Measurements from ENCODE around the gene LENG8. TPM values are rescaled to one million over a fixed set of nuclear protein-coding genes. Genes with fewer than 3 reads are reported as not detected.

Gene LENG8
- total RNA-seq, 3 donors from 2014 or later = 157 to 214 (median 199) TPM

DNA sequence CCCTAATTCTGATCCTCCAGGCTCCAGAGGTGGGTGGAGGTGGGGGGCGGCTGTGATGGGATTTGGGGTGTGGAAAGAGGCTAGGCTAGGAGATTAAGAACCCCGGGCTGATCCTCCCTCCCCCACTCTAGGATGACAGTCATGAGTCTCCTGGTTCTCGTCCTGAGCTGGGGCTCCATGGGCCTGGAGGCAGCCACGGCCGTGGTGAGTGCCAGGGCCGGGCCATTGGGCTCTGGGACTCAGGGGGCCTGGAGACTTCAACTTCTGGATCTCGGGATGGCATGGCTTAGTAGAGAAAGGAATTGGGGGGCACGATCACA, 19.9 kb upstream of the LENG8 start:
- DNase-seq = no peak
- TF ChIP-seq, protein P1, sequence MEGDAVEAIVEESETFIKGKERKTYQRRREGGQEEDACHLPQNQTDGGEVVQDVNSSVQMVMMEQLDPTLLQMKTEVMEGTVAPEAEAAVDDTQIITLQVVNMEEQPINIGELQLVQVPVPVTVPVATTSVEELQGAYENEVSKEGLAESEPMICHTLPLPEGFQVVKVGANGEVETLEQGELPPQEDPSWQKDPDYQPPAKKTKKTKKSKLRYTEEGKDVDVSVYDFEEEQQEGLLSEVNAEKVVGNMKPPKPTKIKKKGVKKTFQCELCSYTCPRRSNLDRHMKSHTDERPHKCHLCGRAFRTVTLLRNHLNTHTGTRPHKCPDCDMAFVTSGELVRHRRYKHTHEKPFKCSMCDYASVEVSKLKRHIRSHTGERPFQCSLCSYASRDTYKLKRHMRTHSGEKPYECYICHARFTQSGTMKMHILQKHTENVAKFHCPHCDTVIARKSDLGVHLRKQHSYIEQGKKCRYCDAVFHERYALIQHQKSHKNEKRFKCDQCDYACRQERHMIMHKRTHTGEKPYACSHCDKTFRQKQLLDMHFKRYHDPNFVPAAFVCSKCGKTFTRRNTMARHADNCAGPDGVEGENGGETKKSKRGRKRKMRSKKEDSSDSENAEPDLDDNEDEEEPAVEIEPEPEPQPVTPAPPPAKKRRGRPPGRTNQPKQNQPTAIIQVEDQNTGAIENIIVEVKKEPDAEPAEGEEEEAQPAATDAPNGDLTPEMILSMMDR (IDR thresholded peaks at IDR 0.05) = no peak
- intact Hi-C loops (cut with DNase I, micrococcal nuclease) = no loop called here
- Histone ChIP-seq H3K9me3 (no peaks in the 10 kb centered on the region), H3K4me1 (ENCODE audit: low read depth) (peaks cover 8% of the 10 kb centered on the region), H3K4me3 (no peak overlapping the region), H3K36me3 (ENCODE audit: low read depth) (no peaks in the 10 kb centered on the region)
- ATAC-seq = no peak

DNA sequence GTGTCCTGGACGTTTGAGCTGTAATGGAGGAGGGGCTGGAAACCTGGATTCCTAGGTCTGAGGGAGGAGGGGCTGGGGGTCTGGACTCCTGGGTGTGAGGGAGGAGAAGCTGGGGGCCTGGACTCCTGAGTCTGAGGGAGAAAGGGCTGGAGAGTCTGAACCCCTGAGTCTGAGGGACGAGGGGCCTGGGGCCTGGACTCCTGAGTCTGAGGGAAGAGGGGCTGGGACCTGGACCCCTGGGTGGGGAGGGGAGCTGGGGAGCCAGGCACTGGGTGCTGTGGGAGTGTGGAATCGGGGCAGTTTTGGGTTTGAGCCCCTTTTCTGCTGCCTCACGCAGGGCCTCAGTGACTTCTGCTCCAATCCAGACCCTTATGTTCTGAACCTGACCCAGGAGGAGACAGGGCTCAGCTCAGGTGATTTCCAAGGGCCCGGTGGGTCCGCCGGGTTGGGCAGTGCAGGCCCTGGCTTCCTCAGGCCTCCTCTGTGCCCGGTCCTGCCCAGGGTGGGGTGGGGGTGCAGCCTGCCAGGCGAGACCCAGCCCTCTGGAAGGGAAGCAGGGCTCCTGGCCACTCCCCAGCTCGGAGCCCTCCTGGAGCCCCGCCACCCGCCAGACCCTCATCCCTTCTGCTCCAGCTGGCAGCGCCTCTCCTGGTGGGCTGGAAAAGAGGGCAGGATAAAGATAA, 19.3 kb upstream of the LENG8 start:
- no peak for ATAC-seq
- no peak overlapping the region for H3K4me3 ChIP-seq
- TF ChIP-seq, protein P1 (IDR thresholded peaks at IDR 0.05) = no peak
- H3K9me3 ChIP-seq = no peaks in the 10 kb centered on the region
- DNase-seq = no peak
- peaks cover 8% of the 10 kb centered on the region for H3K4me1 ChIP-seq (ENCODE audit: low read depth)
- no peaks in the 10 kb centered on the region for H3K36me3 ChIP-seq (ENCODE audit: low read depth)
- intact Hi-C loops (cut with DNase I, micrococcal nuclease) = no loop called here

DNA sequence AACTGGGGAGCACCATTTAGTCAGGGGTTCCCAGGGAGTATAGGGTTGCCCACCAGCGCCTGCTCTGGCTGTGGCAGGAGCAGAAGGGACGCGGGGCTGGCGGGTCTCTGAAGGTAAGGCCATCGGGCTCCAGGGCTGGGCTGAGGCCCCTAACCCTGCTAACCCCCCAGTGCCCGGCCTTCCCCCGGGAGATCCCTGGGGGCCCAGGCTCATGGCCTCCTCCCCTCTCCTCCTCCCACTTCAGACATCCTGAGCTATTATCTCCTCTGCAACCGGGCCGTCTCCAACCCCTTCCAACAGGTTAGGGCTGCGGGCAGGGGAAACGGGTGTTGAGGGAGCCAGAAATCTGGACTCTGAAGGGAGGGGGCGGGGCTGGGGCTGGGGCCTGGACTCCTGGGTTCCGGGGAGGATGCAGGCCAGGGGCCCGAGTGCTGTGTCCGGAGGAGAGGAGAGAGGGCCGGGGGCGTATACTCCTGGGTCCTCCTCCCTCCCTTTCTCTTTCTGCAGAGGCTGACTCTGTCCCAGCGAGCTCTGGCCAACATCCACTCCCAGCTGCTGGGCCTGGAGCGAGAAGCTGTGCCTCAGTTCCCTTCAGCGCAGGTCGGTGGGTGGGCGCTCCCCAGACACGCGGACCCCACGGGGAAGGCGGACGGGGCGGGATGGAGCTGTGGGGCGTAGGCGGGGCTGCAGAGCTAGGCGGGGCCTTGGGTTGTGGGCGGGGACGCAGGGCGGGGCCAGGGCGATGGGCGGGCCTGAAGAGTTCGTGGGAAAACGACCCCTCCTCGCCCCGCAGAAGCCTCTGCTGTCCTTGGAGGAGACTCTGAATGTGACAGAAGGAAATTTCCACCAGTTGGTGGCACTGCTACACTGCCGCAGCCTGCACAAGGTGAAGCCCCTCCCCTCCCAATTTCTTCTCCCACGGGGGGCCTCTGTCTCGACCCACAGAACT, 18.4 kb upstream of the LENG8 start:
- H3K4me1 ChIP-seq (ENCODE audit: low read depth) = peaks cover 8% of the 10 kb centered on the region
- H3K36me3 ChIP-seq (ENCODE audit: low read depth) = no peaks in the 10 kb centered on the region
- ATAC-seq (peak; percentile 74), DNase-seq (peak in 2 of 3 donors; percentile 52 to 71)
- intact Hi-C loops (cut with DNase I, micrococcal nuclease) = no loop called here
- H3K4me3 ChIP-seq = no peak overlapping the region
- H3K9me3 ChIP-seq = no peaks in the 10 kb centered on the region
- TF ChIP-seq, protein P1 (IDR thresholded peaks at IDR 0.05) = no peak

DNA sequence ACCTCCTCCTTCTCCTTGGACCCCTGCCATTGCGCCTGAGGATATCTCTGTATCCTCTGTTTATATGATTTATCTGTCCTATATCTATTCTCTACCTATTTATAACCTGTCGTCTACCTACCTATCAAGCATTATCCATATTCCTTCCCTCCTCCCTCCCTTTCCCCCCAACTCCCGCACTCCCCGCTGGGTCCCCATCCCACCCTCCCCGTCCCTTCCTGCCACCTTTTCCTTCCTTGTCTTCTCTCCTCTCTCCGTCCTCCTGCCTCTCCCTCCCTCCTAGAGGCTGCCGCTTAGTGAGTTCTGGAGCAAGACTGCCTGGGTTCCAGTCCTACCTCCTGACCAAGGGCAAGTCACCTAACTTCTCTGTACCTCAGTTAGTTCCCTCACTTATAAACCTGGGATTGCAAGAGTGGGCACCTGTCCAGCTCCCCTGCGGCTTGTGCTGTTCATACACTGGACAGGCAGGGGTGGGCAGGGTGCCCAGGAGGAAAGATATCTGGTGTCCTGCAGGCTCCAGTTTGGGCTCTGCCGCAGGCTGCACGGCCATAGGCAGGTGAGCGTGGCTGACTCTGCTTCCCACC, 17.7 kb upstream of the LENG8 start:
- intact Hi-C loops (cut with DNase I, micrococcal nuclease) = no loop called here
- H3K4me3 ChIP-seq = no peak overlapping the region
- no peak for DNase-seq
- peak; percentile 32 for ATAC-seq
- peaks cover 8% of the 10 kb centered on the region for H3K4me1 ChIP-seq (ENCODE audit: low read depth)
- no peaks in the 10 kb centered on the region for H3K9me3 ChIP-seq
- TF ChIP-seq, protein P1 (IDR thresholded peaks at IDR 0.05) = no peak
- no peaks in the 10 kb centered on the region for H3K36me3 ChIP-seq (ENCODE audit: low read depth)

DNA sequence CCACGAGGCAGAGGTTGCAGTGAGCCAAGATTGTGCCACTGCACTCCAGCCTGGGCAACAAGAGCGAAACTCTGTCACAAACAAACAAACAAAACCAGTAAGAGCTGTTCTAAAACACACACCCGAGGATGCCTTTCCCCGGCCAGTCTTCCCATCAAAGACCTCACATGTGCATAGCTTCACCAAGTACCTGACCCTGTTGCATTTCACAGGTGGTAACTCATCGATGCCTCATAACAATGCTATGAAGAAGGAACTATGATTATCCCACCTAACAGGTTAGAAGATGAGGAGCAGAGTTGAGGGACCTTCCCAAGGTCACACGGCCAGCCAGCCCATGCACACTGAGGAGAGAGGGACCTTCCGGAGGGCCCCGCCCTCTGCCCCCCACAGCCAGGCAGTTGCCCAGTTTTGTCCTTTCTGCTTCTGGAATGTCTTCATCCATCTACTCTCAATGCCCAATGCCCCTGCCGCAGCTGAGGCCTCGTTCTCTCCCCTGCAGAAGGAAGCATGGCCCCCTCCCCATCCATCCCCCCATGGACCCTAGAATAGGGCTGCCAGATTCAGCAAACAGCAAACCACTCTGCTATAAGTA, 16.8 kb upstream of the LENG8 start:
- no peak for ATAC-seq
- TF ChIP-seq, protein P1 (IDR thresholded peaks at IDR 0.05) = no peak
- intact Hi-C loops (cut with DNase I, micrococcal nuclease) = no loop called here

More for the DNA sequence above, 16.8 kb upstream of the LENG8 start:
- Histone ChIP-seq H3K4me3 (no peak overlapping the region), H3K9me3 (no peaks in the 10 kb centered on the region), H3K36me3 (ENCODE audit: low read depth) (no peaks in the 10 kb centered on the region), H3K4me1 (ENCODE audit: low read depth) (peaks cover 8% of the 10 kb centered on the region)
- DNase-seq = no peak
